GM18909 (cell line): ENCODE results near the gene SLC2A1.
A peak's percentile ranks its signal among the peaks of the same experiment; 100 is the strongest.

Source experiments
- ATAC-seq: cut with Tn5 transposase; IDR thresholded peaks from one replicate; pipeline ENCODE4 v1.9.1; 2021; ENCODE audit warnings: mild to moderate bottlenecking; ENCODE audit not compliant: unreplicated experiment, poor library complexity

SLC2A1 gene

DNA sequence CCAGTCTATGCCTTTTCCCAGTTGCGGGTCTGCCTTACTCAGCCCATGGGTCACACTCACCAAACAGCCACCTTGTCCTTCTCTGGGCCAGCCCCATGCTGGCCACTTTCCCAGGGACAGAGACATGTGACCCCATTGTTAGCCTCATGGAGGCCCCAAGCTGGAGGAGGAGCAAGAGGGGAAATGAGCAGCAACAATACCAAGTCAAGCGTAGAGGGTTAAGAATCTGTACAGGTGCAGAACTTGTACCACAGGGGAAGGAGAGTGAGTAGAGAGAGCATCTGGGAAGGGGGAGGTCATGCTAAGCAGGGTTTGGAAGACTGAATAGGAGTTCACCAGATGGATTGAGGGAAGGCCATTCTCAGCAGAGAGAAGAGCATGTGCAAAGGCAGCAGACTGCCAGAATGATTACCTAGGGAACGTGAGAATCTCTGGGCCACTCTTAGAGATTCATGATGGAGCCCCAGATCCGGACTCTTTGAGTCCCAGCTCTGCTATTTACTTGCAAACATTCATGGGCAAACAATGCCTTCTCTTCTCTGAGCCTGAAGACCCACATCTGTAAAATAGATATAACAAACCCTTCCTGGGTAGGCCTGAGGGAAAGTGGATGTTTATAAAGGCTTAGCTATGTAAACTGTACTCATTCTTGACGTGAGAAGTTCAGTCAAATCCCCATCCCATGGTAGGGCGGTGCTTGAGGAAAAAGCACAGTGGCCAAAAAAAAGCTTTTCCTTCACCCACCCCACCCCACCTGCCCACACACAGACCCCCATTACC, 2.8 kb upstream of the SLC2A1 start:
- ATAC-seq: no peak

GRCh38 chr1:42960566-42961311, 2.1 kb upstream of the SLC2A1 start:
- no peak for ATAC-seq

- ATAC-seq: no peak
These were observed 1.4 kb upstream of the SLC2A1 start for GRCh38 chr1:42960122-42960390.

GRCh38 chr1:42957880-42958487, 684 bp downstream of the SLC2A1 start:
- peak; percentile 53 for ATAC-seq

GRCh38 chr1:42957229-42957879, 1.3 kb downstream of the SLC2A1 start:
- ATAC-seq: no peak

DNA sequence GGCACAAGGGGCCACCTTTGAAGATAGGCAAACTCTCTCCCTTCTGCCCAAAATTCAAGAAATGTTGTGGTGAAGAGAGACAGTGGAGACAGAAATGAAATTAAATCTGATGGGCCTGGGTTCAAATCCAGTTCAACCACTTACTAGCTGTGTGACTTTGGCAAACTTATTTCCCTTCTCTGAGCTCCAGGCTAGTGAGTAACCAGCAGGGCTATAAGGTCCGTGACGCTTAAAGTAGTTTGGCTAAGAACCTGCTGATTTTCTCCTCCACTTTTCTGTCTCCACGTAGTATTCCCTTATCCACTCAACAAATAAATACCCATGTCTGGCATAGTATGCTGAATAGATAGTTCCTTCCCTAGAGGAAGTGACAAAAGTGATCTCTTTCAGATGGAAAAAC, 1.9 kb downstream of the SLC2A1 start:
- ATAC-seq: no peak

DNA sequence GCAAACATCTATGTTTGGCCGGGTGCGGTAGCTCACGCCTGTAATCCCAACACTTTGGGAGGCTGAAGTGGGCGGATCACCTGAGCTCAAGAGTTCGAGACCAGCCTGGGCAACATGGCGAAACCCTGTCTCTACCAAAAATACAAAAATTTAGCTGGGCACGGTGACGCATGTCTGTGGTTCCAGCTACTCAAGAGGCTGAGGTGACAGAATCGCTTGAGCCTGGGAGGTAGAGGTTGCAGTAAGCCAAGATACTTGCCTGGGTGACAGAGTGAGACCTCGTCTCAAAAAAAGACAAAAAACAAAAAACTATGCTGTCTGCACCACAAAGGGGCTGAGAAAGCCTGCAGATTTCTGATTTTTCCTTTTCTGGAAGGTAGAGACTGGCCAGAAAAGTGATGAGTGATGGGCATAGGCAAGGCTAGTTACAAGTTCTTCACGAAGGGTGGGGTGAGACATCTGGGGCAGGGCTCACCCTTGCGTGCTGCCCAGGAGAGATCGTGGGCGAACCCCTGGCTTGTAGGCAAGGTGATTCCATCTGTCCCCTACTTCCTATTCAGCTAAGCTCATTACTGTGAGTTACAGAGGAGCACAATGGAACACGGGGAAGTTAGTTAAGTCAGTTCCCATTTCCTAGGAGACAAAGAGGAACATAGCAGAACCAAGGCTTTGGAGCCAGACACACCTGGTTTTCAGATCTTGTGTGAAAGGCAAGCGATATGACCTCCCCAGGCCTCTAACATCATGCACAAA, 3.2 kb downstream of the SLC2A1 start:
- ATAC-seq: no peak

GRCh38 chr1:42953182-42954180, 5.2 kb downstream of the SLC2A1 start:
- ATAC-seq: no peak

DNA sequence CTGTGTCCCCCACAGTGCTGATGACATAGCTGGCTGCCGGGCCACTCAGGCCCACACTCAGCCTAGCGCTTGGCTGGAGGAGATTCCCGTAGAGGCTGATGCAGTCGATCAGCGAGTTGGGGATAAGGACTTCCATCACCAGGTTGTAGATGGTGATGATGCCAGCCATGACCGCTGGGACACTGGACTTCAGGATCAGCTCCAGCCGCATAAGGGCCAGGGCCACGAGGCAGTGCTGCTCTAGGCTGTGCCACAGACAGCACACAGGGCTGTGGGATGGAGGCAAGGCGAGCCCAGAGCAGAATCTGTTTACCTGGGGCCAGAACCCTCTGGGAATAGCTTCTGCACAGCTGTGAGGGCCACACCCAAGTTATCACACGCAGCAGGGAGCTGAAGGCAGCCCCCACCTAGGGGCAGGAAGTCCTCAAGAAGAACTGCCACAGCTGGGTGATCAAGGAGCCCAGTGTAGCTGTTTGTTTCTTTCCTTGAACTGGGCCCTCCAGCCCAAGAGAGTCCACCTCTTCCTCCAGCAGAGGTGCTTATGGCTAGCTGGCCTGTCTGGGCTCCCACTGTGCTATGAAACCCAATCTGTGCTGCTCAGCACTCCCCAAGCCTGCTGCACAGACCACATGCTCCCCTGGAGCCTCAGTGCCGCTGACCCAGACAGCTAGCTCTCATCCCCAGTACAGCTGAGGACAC, 6.2 kb downstream of the SLC2A1 start:
- ATAC-seq: peak; percentile 65

DNA sequence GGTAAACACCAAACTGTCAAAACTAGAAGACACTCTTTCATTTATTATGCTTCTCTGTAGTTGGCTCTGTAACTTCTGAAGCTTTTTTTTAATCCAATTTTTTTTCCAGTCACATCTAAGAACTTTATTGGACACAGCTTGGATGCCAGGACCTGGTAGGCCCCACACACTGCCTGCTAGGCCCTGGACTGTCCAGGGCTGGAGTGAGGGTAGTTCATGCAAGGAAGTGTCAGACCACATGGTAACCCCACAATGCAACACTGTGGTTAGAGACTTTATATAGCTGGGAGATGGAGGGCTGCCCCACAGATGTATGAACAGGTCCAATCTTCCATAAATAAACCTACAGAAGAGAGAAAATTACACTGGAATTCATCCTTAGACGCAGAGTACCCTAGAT, 7.1 kb downstream of the SLC2A1 start:
- ATAC-seq: no peak

DNA sequence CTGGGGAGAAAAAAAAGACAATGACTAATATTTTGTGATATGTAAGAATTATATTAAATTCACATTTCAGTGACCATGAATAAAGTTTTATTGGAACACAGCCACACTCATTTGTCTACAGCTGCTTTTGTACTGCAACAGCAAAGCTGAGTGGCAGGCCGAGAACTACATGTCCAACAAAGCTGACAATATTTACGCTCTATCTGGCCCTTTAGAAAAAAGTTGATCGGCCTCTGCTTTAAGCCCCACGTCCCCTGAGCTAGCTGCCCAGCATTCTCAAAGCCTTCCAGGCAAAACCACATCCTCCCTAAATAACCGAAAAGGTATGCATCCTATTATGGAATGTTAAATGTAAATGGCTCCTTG, 8.6 kb downstream of the SLC2A1 start:
- no peak for ATAC-seq

DNA sequence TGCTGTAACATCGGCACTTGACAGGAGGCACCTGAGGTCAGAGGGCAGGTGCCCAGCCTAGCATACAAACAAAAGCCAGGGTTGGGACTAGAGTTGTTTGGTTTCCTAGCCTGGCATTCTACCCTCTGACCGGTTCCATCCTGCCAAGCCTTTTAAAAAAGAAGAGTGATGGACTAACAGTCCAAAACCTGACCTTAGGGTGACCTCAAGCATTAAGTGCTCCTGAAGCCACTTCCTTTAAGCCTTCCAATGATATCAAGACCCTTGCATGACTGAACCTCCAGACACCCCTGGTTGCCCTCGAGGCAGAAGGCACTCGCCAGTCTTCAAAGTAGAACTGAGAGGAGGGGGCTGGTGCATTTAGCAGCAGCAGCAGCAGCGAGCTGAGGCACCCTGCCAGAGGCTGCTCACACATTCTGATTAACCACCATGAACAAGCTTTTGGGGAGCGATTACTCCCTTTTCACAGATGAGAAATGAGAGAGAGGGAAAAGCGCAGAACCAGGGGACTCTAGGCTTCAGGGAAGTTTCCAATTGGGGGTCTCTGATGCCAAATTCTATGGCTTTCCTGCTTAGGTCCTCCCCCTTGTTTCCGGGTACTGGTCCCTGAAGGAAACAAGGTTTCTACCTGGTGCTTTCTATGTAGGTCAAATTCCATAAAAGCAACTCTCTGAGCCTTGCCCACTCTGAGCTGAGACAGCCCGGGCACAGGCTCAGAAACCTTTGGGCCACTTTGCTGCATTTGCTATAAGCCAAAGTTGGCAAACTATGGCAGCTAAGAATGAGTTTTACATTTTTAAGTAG, 9.2 kb downstream of the SLC2A1 start:
- no peak for ATAC-seq

GRCh38 chr1:42947965-42948732, 10.5 kb downstream of the SLC2A1 start:
- ATAC-seq: no peak

DNA sequence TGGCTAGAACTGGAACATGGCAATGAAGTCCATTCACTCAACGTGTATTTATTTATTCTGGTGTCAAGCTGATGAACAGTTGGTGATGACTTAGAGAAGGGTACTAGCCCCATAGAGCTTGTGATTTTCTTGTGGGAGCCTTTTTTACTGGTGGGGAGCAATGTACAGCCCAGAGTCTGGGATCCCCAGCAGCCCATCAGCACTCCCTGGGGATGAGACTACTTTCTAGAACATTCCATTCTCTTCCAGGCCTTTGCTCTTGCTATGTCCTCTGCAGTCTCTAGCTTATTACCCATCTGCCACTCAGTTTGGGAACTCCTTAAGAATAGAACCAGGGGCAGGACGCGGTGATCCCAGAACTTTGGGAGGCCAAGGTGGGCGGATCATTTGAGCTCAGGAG, 11.6 kb downstream of the SLC2A1 start:
- no peak for ATAC-seq

GRCh38 chr1:42946120-42946898, 12.4 kb downstream of the SLC2A1 start:
- no peak for ATAC-seq

DNA sequence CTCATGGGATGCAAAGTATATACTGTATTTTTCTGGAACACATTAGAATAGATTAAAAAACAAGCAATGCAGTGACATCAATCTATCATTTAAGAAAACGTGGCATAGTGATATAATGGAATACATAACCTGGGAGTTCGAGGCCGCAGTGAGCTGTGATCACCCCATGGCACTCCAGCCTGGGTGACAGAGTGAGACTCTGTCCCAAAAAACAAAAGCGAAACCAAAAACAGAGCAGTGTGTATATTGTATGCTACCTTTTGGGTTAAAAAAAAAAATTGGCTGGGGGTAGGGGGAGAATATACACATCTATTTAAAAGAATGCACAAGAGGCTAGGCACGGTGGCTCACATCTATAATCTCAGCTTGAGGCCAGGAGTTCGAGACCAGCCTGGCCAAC, 13.5 kb downstream of the SLC2A1 start:
- ATAC-seq: no peak
